SJSA1 (cell line): ENCODE results near the gene WDR27. TPM values are rescaled to one million over a fixed set of nuclear protein-coding genes. Genes with fewer than 3 reads are reported as not detected.

Source experiments
- DNase-seq, 2 experiments: peaks; one replicate each; pipeline ENCODE4 v3.0.0-alpha.2; 2015 to 2020; ENCODE audit warnings: low spot score in 2 of 2, low read depth in 1 of 2
- H3K27ac ChIP-seq: fragments of 250-450 bp; sonication (Bioruptor Pico); 2 replicates; pipeline ENCODE4 v1.5.1; 2020; ENCODE audit warnings: mild to moderate bottlenecking, moderate library complexity
- H3K27me3 ChIP-seq: fragments of 250-450 bp; sonication (Bioruptor Pico); replicated peaks from 2 replicates; pipeline ENCODE4 v1.5.1; 2020; ENCODE audit warnings: mild to moderate bottlenecking, moderate library complexity
- H3K36me3 ChIP-seq: fragments of 250-450 bp; sonication (Bioruptor Pico); 2 replicates; pipeline ENCODE4 v1.5.1; 2020; ENCODE audit warnings: mild to moderate bottlenecking
- H3K4me1 ChIP-seq: fragments of 250-450 bp; sonication (Bioruptor Pico); replicated peaks from 2 replicates; pipeline ENCODE4 v1.6.1; 2021; ENCODE audit warnings: mild to moderate bottlenecking
- H3K4me3 ChIP-seq: fragments of 250-450 bp; sonication (Bioruptor Pico); 2 replicates; pipeline ENCODE4 v1.5.1; 2020; ENCODE audit warnings: mild to moderate bottlenecking
- H3K9me3 ChIP-seq: fragments of 250-450 bp; sonication (Bioruptor Pico); replicated peaks from 2 replicates; pipeline ENCODE4 v1.5.1; 2020; ENCODE audit warnings: mild to moderate bottlenecking
- total RNA-seq: library from RNA; depleted of rRNA; stranded (reverse); fragments of >200 nt; shearing (Covaris generic); gene quantifications from 2 replicates; pipeline ENCODE4 v1.2.3, GENCODE V29; 2014

WDR27 gene
- total RNA-seq, 1 experiment from 2014 or later, result 9.6 TPM

DNA sequence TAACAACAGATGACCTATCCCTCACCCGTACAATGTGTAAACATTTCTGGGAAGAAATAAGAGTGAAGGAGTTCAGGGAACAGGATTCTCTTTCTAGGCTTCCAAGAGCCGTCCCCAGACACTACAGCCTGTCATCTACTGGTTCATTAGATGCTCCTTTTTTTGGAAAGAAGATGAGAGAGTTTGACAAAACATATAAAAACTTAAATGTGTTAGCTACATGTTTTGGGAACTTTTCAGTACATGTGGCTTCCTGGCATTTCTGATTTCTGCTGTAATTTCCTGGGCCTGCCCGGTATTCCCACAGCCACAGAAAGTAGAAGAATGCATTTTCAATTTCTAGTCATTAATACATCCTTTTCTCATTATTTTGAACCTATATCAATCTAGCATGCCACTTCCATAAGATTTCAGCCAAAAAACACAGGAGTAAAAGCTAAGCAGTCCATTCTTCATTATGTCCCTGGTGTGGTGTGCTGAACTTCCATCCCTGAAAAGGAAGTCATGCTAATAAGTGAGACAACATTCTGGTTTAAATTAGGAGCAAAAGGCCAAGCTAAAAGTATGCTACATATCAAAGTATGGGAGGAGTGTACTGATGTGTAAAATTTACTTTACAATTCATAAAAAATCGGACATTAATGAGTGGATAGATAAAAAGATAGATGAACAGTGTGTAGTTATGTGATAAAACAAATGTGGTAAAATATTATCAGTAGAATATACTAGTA, 198.2 kb downstream of the WDR27 start:
- 0 out of 2 replicates have a peak, but pooled peaks cover 3% of the 10 kb centered on the region for H3K27me3 ChIP-seq
- H3K27ac ChIP-seq, result no peak overlapping the region
- H3K36me3 ChIP-seq, result no peaks in the 10 kb centered on the region
- H3K9me3 ChIP-seq, result no peaks in the 10 kb centered on the region
- H3K4me3 ChIP-seq, result no peak overlapping the region
- no peaks in the 10 kb centered on the region for H3K4me1 ChIP-seq
- DNase-seq, result no peak

DNA sequence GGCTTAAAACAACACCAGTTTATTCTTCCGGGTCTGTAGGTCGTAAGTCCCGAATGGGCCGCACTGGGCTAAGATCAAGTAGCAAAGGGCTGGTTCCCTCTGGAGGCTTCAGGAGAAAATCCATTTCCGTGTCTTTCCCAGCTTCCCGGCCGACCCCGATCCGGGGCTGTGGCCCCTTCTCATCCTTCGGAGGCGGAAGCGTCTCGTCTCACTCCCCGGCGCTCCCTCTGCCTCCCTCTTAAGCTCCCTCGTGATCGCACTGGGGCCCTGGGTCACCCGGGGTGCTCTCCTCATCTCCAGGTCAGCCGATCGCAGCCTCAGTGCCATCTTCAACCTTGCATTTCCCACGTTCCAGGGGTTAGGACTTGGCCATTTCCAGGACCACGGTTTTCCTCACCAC, 199.4 kb downstream of the WDR27 start:
- Histone ChIP-seq H3K4me3 (no peak overlapping the region), H3K36me3 (no peaks in the 10 kb centered on the region), H3K27me3 (0 out of 2 replicates have a peak, but pooled peaks cover 3% of the 10 kb centered on the region), H3K4me1 (no peaks in the 10 kb centered on the region), H3K27ac (no peak overlapping the region), H3K9me3 (no peaks in the 10 kb centered on the region)
- DNase-seq, result no peak

DNA sequence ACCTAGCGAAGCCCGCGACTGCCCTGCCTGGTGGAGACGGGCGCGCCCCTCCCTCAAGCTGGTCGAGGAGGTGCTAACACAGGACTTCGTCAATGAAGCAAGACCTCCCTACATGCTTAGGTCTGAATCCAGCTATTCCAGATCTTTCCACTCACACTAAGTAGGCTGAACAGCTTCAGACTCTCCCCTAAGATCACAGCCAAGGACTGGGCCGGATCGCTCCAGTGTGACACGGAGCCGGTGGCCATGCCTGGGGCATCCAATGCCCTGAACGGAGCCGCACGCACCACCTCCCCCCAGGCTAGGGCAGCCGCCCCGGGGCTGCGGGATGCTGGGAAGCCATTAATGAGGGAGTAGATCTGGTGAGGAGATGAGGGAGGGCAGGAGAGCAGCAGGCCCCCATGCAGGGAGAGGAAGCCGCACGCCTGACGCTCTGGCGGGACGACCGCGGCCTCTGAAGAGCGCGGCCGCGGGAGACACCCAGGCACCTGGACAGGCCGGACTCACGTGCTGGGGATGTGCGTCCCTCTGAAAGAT, 200.0 kb downstream of the WDR27 start:
- no peaks in the 10 kb centered on the region for H3K4me1 ChIP-seq
- H3K9me3 ChIP-seq, result no peaks in the 10 kb centered on the region
- H3K27ac ChIP-seq, result no peak overlapping the region
- no peak for DNase-seq
- no peak overlapping the region for H3K4me3 ChIP-seq
- no peaks in the 10 kb centered on the region for H3K36me3 ChIP-seq
- 0 out of 2 replicates have a peak, but pooled peaks cover 3% of the 10 kb centered on the region for H3K27me3 ChIP-seq

DNA sequence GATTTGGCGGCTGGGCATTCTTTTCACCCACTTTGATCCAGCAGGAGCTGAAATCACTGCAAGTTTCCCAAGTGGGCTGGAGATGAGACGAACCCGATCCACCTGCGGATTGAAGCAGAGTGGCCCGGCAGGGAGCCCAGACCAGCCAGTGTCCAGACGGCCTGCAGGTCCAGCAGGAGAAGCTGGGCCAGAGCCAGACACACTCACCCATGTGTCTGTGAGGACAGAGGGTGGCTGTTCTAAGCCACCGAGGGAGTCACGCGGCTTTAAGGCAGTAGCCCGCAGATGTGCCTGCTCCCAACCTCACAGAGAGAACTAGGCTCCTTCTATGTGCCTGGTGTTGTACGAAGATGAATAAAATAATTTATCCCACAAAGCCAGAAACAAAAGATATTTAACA, 200.7 kb downstream of the WDR27 start:
- H3K9me3 ChIP-seq, result no peaks in the 10 kb centered on the region
- no peaks in the 10 kb centered on the region for H3K36me3 ChIP-seq
- H3K27me3 ChIP-seq, result 0 out of 2 replicates have a peak, but pooled peaks cover under 1% of the 10 kb centered on the region
- no peaks in the 10 kb centered on the region for H3K4me1 ChIP-seq
- no peak for DNase-seq
- no peak overlapping the region for H3K27ac ChIP-seq
- H3K4me3 ChIP-seq, result no peak overlapping the region

DNA sequence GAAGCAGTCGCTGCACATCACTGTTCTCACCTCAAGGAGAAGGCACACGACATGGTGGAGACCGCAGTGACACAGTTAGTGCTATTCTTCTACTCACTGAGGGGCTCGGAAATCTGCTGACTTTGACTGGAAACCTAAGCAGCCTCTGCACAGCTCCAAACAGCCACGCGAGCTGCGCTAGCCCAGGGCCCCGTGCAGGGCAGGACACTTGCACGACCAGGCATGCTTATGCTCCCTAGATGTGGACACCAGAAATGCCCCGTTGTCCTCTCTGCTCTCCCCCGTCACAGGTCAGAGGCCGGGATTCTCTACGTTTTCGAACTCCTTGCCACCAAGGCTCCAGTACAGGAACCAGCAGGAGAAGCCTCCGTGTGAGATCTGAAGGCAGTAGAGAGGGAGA, 201.1 kb downstream of the WDR27 start:
- no peak overlapping the region for H3K4me3 ChIP-seq
- no peak for DNase-seq
- H3K4me1 ChIP-seq, result no peaks in the 10 kb centered on the region
- H3K27me3 ChIP-seq, result no peaks in the 10 kb centered on the region
- H3K36me3 ChIP-seq, result no peaks in the 10 kb centered on the region
- no peaks in the 10 kb centered on the region for H3K9me3 ChIP-seq
- H3K27ac ChIP-seq, result no peak overlapping the region

DNA sequence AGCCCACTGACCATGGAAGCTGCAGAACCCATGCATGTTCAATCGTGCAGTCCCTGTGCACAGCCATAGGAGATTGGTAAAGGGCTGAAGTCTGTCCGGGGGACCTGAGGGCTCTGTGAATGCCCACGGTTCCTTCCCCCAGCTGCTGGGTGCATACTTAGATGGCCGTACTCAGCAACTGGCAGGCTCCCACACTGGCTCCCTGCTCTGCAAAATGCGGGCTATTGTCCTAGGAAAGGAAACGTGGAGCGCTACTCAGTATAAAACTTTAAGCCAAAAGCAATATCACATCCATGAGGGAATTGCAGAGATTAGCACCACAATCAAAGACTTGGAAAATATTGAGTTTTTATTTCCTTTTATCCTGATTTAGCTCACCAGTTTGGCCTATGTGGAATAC, 202.0 kb downstream of the WDR27 start:
- H3K36me3 ChIP-seq, result no peaks in the 10 kb centered on the region
- no peaks in the 10 kb centered on the region for H3K27me3 ChIP-seq
- no peak for DNase-seq
- no peaks in the 10 kb centered on the region for H3K4me1 ChIP-seq
- H3K27ac ChIP-seq, result no peak overlapping the region
- H3K9me3 ChIP-seq, result no peaks in the 10 kb centered on the region
- H3K4me3 ChIP-seq, result no peak overlapping the region

DNA sequence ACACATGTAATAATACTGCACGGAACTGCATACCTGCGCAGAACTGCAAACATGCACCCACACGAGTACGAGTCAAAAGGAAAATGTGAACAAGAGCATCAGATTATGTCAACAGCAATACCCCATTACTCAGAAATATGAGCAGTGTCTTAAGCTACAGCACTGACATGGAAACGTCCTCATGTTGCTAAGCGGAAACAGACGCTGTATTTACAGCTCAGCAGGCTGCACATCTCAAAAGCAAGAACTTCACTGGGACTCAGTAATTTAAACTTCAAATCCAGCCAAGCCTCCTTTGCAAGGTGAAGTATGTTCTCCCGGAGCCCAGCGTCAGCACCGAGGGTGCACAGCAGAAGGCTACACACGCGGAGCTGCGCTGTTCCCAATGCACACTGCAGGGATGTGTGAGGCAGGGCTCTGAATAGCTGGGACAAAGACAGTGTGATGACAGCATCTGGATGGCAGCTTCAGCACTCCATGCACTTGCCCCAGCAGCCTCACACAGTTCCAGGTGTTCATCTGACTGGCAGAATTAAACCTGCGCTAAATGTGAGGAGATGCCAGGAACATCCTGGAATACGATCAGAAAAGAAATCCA, 202.8 kb downstream of the WDR27 start:
- Histone ChIP-seq H3K9me3 (no peaks in the 10 kb centered on the region; the same call in 1 of the 2 replicates), H3K27me3 (no peaks in the 10 kb centered on the region), H3K36me3 (no peaks in the 10 kb centered on the region), H3K4me3 (no peak overlapping the region), H3K27ac (no peak overlapping the region), H3K4me1 (no peaks in the 10 kb centered on the region)
- no peak for DNase-seq

DNA sequence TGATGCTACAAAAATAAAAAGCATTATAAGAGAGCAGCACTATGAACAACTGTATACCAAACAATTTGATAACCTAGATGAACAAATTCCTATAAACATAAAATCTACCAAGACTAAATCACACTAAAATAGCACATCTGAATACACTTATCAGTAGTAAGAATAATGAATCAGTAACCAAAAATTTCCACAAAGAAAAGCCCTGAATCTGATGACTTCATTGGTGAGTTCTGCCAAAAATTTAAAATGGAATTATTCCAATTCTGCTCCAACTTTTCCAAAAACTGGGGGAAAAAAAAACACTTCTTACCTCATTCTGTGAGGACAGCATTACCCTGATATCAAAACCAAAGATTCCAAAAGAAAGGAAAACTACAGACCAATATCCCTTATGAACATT, 206.2 kb downstream of the WDR27 start:
- no peaks in the 10 kb centered on the region for H3K36me3 ChIP-seq
- H3K27ac ChIP-seq, result no peak overlapping the region
- no peak overlapping the region for H3K4me3 ChIP-seq
- H3K9me3 ChIP-seq, result no peaks in the 10 kb centered on the region; the same call in 1 of the 2 replicates
- DNase-seq, result no peak
- H3K27me3 ChIP-seq, result no peaks in the 10 kb centered on the region
- no peaks in the 10 kb centered on the region for H3K4me1 ChIP-seq

DNA sequence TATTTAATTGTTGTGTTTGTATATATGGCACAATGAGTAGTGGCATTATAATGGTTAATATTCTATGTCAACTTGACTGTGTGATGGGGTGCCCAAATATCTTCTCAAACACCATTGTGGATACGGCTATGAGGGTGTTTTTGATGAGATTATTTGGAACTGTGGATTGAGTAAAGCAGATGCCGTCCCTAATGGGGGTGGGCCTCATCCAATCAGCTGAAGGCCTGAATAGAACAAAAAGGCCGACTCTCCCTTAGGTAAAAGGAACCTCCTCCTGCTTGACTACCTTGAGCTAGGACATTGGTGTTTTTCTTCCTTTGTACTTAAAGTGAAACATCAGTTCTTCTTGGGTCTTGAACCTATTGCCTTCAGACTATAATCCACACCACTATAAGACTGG, 207.8 kb downstream of the WDR27 start:
- no peak for DNase-seq
- no peaks in the 10 kb centered on the region for H3K4me1 ChIP-seq
- no peaks in the 10 kb centered on the region for H3K27me3 ChIP-seq
- H3K36me3 ChIP-seq, result no peaks in the 10 kb centered on the region
- no peak overlapping the region for H3K4me3 ChIP-seq
- H3K27ac ChIP-seq, result no peak overlapping the region
- H3K9me3 ChIP-seq, result no peaks in the 10 kb centered on the region; the same call in 1 of the 2 replicates

DNA sequence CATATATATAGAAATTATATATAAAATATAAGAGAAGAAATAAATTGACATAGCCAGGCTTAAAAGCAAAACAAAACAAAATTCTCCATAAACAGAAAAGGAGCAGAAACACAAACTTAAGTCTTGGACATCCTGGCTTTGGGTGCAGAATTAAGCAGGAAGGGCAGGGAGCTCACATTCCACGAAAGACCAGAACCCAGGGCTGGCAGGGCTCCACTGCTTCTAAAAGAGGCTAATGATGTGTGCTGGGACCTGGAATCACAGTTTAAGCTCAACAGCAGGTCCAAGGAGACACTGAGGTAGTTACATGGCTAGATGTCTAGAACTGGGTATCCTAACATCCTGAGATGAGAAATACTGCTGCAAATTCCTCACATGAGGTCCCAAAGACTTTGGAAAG, 210.3 kb downstream of the WDR27 start:
- H3K27me3 ChIP-seq, result no peaks in the 10 kb centered on the region
- H3K4me1 ChIP-seq, result no peaks in the 10 kb centered on the region
- H3K27ac ChIP-seq, result no peak overlapping the region

DNA sequence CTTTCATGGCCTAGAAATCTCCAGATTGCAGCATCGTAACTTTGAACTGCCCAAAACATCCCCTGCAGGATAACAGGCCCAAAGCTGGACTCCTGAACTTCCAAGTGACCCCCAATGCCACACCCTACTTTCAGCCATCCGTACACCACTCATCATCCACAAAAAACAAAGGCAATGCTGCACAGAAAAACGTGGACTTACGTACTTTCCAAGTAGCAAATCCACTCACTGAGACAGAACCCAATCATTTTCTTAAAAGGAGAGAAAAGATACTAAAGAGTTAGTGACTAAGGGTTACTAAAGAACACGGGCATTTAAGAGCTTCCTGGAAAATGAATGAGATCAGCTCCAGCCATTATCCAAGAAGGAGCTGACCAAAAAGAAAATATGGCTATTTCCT, 211.0 kb downstream of the WDR27 start:
- H3K36me3 ChIP-seq, result no peaks in the 10 kb centered on the region
- no peaks in the 10 kb centered on the region for H3K4me1 ChIP-seq
- no peak overlapping the region for H3K4me3 ChIP-seq
- no peak for DNase-seq
- no peaks in the 10 kb centered on the region for H3K27me3 ChIP-seq
- H3K9me3 ChIP-seq, result no peaks in the 10 kb centered on the region; the same call in 1 of the 2 replicates
- H3K27ac ChIP-seq, result no peak overlapping the region

More for the DNA sequence above, 210.3 kb downstream of the WDR27 start:
- Histone ChIP-seq H3K9me3 (no peaks in the 10 kb centered on the region; the same call in 1 of the 2 replicates), H3K4me3 (no peak overlapping the region), H3K36me3 (no peaks in the 10 kb centered on the region)
- no peak for DNase-seq

DNA sequence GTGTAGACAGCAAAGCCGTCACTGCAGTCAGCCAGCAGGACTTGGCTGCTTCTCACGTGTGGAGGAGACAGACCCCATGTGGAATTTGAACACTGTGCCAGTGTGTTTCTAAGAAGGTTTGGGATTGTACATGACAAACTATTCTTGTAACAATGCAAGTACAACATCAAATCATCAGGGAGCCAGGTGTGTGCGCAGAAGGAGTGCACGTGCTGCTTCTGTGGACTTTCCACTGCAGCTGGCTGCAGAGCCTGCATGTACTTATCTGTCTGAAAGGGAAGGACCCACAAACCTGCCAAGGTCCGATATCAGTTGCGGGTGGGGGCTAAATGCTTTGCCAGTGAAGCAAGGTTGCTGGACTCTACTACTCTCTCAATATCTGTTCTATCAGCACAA, 211.6 kb downstream of the WDR27 start:
- no peak overlapping the region for H3K4me3 ChIP-seq
- no peak for DNase-seq
- H3K27me3 ChIP-seq, result no peaks in the 10 kb centered on the region
- no peaks in the 10 kb centered on the region for H3K4me1 ChIP-seq
- H3K27ac ChIP-seq, result no peak overlapping the region
- no peaks in the 10 kb centered on the region for H3K36me3 ChIP-seq
- peaks cover 2% of the 10 kb centered on the region; the same call in 1 of the 2 replicates for H3K9me3 ChIP-seq

DNA sequence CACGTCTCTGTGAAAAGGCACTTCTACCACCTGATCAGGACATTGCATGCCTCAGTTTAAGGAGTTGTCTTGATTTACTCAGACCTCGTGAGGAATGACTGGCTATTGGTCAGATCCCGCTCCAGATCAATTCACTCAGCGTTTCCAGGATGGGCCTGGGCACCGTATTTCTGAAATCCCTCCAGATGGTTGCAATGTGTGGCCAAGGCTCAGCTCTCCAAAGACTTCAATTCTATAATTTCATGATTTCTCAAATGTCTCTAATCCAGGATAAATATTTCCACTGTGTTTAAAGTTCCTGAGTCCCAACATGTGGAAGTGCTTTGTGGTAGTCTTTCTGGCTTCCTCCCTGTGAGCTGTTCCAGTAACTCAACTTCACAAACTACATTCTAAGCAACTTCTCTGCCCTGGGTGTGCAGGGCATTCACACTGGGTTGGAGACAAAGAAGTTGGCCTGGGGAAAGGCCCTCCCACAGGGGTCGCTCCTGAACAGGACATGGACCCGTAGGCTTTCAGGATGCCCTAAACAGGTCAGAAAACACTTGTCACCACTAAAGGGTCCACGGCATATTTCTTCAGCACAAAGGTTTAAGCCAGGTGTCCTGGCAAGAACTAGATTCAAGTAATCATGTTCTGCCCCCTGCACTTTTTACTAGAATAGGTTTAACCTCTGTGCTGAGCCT, 212.1 kb downstream of the WDR27 start:
- H3K27ac ChIP-seq, result no peak overlapping the region
- H3K9me3 ChIP-seq, result peaks cover 3% of the 10 kb centered on the region; the same call in 1 of the 2 replicates
- no peak for DNase-seq
- no peaks in the 10 kb centered on the region for H3K36me3 ChIP-seq
- no peaks in the 10 kb centered on the region for H3K4me1 ChIP-seq
- no peak overlapping the region for H3K4me3 ChIP-seq
- H3K27me3 ChIP-seq, result no peaks in the 10 kb centered on the region
